ENCODE results near the gene SDC3. TPM values are rescaled to one million over a fixed set of nuclear protein-coding genes. Genes with fewer than 3 reads are reported as not detected.
"Not testable (repeated sequence)": the region's sequence is repeated elsewhere in the genome, so short reads cannot be mapped to it uniquely, and the experiment has no call there.

SDC3 gene
- total and polyA plus RNA-seq, 7 donors, result 3.3 to 11.6 (median 6.8) TPM

GRCh38 chr1:30868833-30869435 is 39.6 kb downstream of the SDC3 start:
- H3K27ac ChIP-seq, result no peak overlapping the region
- no peak for TF ChIP-seq CTCF (IDR thresholded peaks at IDR 0.05)
- no peaks in the 10 kb centered on the region for H3K27me3 ChIP-seq (ENCODE audit: insufficient read depth in 3 of 3, low read length in 2 of 3)
- H3K4me1 ChIP-seq, result no peaks in the 10 kb centered on the region
- H3K4me3 ChIP-seq, result no peak overlapping the region
- no peaks in the 10 kb centered on the region for H3K36me3 ChIP-seq (ENCODE audit: insufficient read depth in 1 of 2, low read depth in 1 of 2)
- ATAC-seq, result no peak
- no peaks in the 10 kb centered on the region for H3K9me3 ChIP-seq
- intact Hi-C loops (cut with DNase I), result no loop called here
- 90 to 93% (median 92%) methylated on average over 13 of the region's 13 CpGs for WGBS, 3 donors
- DNase-seq, result no peak

GRCh38 chr1:30868057-30868456 is 40.5 kb downstream of the SDC3 start:
- WGBS, 3 donors, result 90 to 96% (median 93%) methylated on average over 4 of the region's 4 CpGs
- H3K4me3 ChIP-seq; H3K27me3 ChIP-seq (ENCODE audit: insufficient read depth in 3 of 3, low read length in 2 of 3); H3K27ac ChIP-seq; DNase-seq; H3K36me3 ChIP-seq (ENCODE audit: insufficient read depth in 1 of 2, low read depth in 1 of 2); intact Hi-C loops (cut with DNase I); H3K9me3 ChIP-seq; ATAC-seq; H3K4me1 ChIP-seq: not testable (repeated sequence)

- DNase-seq (no peak), ATAC-seq (no peak)
- TF ChIP-seq CTCF (IDR thresholded peaks at IDR 0.05), result no peak
- Histone ChIP-seq H3K9me3 (no peaks in the 10 kb centered on the region), H3K27me3 (ENCODE audit: insufficient read depth in 3 of 3, low read length in 2 of 3) (no peaks in the 10 kb centered on the region), H3K4me3 (no peak overlapping the region), H3K27ac (no peak overlapping the region), H3K36me3 (ENCODE audit: insufficient read depth in 1 of 2, low read depth in 1 of 2) (no peaks in the 10 kb centered on the region), H3K4me1 (no peaks in the 10 kb centered on the region)
- 94 to 98% (median 94%) methylated on average over 4 of the region's 4 CpGs for WGBS, 3 donors
- intact Hi-C loops (cut with DNase I), result no loop called here
Observed at GRCh38 chr1:30867537-30867936, 41.0 kb downstream of the SDC3 start.

- H3K27ac ChIP-seq, result no peak overlapping the region
- no peaks in the 10 kb centered on the region for H3K27me3 ChIP-seq (ENCODE audit: insufficient read depth in 3 of 3, low read length in 2 of 3)
- WGBS, 3 donors, result 65 to 86% (median 74%) methylated on average over 3 of the region's 3 CpGs
- ATAC-seq (no peak), DNase-seq (no peak)
- no peaks in the 10 kb centered on the region for H3K9me3 ChIP-seq
- no peaks in the 10 kb centered on the region for H3K4me1 ChIP-seq
- no peak for TF ChIP-seq CTCF (IDR thresholded peaks at IDR 0.05)
- intact Hi-C loops (cut with DNase I), result no loop called here
- H3K4me3 ChIP-seq, result no peak overlapping the region
- H3K36me3 ChIP-seq (ENCODE audit: insufficient read depth in 1 of 2, low read depth in 1 of 2), result no peaks in the 10 kb centered on the region
Observed at GRCh38 chr1:30866594-30866993, 42.0 kb downstream of the SDC3 start.

- H3K27ac ChIP-seq, result no peak overlapping the region
- no peaks in the 10 kb centered on the region for H3K36me3 ChIP-seq (ENCODE audit: insufficient read depth in 1 of 2, low read depth in 1 of 2)
- TF ChIP-seq CTCF (IDR thresholded peaks at IDR 0.05), result no peak
- intact Hi-C loops (cut with DNase I), result no loop called here
- H3K4me1 ChIP-seq, result no peaks in the 10 kb centered on the region
- no peaks in the 10 kb centered on the region for H3K9me3 ChIP-seq
- no peak overlapping the region for H3K4me3 ChIP-seq
- DNase-seq (no peak), ATAC-seq (no peak)
- no peaks in the 10 kb centered on the region for H3K27me3 ChIP-seq (ENCODE audit: insufficient read depth in 3 of 3, low read length in 2 of 3)
- WGBS, 3 donors, result 28 to 37% (median 30%) methylated on average over 7 of the region's 7 CpGs
Observed at GRCh38 chr1:30864681-30865080, 43.9 kb downstream of the SDC3 start.

All from psoas muscle (tissue), 8 donors.